Upper lobe of left lung (tissue), 4 donors: Measurements from ENCODE around the gene ANKRD44.

Experiments
- POLR2A ChIP-seq, 4 donors: fragments of 450-650 bp; IDR thresholded peaks; one replicate each; pipeline ENCODE4 v1.5.1; 2016 to 2017; ENCODE audit warnings: antibody characterized with exemption in 4 of 4, mild to moderate bottlenecking in 2 of 4
- POLR2AphosphoS5 ChIP-seq, 2 donors: sonication (generic); formaldehyde crosslinking; IDR thresholded peaks; one replicate each; pipeline ENCODE4 v1.5.1; 2017; ENCODE audit warnings: antibody characterized with exemption in 2 of 2
- TF ChIP-seq, protein P1 (sequence below), 6 experiments: fragments of 450-650 bp in 4 of 6; fragments of 200-600 bp in 2 of 6; sonication (generic) in 2 of 6; IDR thresholded peaks; one replicate each; pipeline ENCODE4 v1.5.1; 2016 to 2019; ENCODE audit warnings: antibody characterized with exemption in 6 of 6

DNA sequence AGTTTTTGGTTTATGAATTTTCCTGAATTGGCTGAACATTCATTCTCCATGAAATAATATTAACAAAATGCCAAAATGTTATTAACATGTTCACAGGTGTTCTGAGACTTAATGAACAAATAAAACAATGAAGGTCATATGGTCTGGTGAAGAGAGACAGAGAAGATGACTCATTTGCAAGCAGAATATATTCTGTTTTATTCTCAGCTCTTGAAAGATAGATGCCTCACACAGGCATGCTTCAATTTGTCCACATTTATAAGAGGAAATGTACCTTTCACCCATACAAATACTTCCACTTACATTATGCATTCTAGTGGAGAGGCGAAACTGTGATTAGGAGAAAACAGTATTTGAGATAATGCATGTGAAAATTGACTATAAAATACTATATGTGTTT, 308.7 kb downstream of the ANKRD44 start:
- TF ChIP-seq, protein P1, sequence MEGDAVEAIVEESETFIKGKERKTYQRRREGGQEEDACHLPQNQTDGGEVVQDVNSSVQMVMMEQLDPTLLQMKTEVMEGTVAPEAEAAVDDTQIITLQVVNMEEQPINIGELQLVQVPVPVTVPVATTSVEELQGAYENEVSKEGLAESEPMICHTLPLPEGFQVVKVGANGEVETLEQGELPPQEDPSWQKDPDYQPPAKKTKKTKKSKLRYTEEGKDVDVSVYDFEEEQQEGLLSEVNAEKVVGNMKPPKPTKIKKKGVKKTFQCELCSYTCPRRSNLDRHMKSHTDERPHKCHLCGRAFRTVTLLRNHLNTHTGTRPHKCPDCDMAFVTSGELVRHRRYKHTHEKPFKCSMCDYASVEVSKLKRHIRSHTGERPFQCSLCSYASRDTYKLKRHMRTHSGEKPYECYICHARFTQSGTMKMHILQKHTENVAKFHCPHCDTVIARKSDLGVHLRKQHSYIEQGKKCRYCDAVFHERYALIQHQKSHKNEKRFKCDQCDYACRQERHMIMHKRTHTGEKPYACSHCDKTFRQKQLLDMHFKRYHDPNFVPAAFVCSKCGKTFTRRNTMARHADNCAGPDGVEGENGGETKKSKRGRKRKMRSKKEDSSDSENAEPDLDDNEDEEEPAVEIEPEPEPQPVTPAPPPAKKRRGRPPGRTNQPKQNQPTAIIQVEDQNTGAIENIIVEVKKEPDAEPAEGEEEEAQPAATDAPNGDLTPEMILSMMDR (IDR thresholded peaks at IDR 0.05): no peak
- TF ChIP-seq POLR2A (IDR thresholded peaks at IDR 0.05): no peak
- TF ChIP-seq POLR2AphosphoS5 (IDR thresholded peaks at IDR 0.05): no peak
